Superior temporal gyrus (tissue), 1 donor: Measurements from ENCODE around the gene CYBA.

ENCODE experiments used
- DNase-seq: peaks from one replicate; pipeline ENCODE4 v3.0.0-alpha.2; 2016; ENCODE audit errors: extremely low spot score

CYBA gene

GRCh38 chr16:88647178-88648070, 3.4 kb downstream of the CYBA start:
- no peak for DNase-seq

- DNase-seq = no peak
These were observed 4.4 kb downstream of the CYBA start for GRCh38 chr16:88646345-88647034.

- no peak for DNase-seq
These were observed 4.9 kb downstream of the CYBA start for GRCh38 chr16:88645941-88646340.

GRCh38 chr16:88645455-88645854, 5.4 kb downstream of the CYBA start:
- no peak for DNase-seq

GRCh38 chr16:88643644-88643932, 7.3 kb downstream of the CYBA start:
- DNase-seq = no peak

- no peak for DNase-seq
These were observed 7.8 kb downstream of the CYBA start for GRCh38 chr16:88642881-88643643.

- no peak for DNase-seq
These were observed 10.2 kb downstream of the CYBA start for GRCh38 chr16:88640498-88641247.

- no peak for DNase-seq
These were observed 10.8 kb downstream of the CYBA start for GRCh38 chr16:88640039-88640495.

- DNase-seq = no peak
These were observed 11.4 kb downstream of the CYBA start for GRCh38 chr16:88639231-88640038.

- no peak for DNase-seq
These were observed 12.3 kb downstream of the CYBA start, which contains the start of gene IL17C for GRCh38 chr16:88638323-88639230. IL17C (plus strand) TSS chr16:88638572; CDS start chr16:88638642, 70 bp downstream.

GRCh38 chr16:88636488-88637265, 14.2 kb downstream of the CYBA start:
- no peak for DNase-seq

- DNase-seq = no peak
These were observed 15.1 kb downstream of the CYBA start for GRCh38 chr16:88635671-88636319.

- DNase-seq = no peak
These were observed 15.7 kb downstream of the CYBA start for GRCh38 chr16:88634994-88635670.

- DNase-seq = no peak
These were observed 16.5 kb downstream of the CYBA start for GRCh38 chr16:88634141-88634993.

GRCh38 chr16:88633684-88634140, 17.1 kb downstream of the CYBA start:
- no peak for DNase-seq

- DNase-seq = no peak
These were observed 18.3 kb downstream of the CYBA start for GRCh38 chr16:88632587-88632930.
